ENCODE results near the gene ARL8B. TPM values are rescaled to one million over a fixed set of nuclear protein-coding genes. Genes with fewer than 3 reads are reported as not detected.

The ARL8B gene
- total and polyA plus RNA-seq, 9 of the 15 experiments (the other 6 are each of a cell fraction or from before 2014, with no cell fraction given): 28.5 to 99.4 (median 77.2) TPM

DNA sequence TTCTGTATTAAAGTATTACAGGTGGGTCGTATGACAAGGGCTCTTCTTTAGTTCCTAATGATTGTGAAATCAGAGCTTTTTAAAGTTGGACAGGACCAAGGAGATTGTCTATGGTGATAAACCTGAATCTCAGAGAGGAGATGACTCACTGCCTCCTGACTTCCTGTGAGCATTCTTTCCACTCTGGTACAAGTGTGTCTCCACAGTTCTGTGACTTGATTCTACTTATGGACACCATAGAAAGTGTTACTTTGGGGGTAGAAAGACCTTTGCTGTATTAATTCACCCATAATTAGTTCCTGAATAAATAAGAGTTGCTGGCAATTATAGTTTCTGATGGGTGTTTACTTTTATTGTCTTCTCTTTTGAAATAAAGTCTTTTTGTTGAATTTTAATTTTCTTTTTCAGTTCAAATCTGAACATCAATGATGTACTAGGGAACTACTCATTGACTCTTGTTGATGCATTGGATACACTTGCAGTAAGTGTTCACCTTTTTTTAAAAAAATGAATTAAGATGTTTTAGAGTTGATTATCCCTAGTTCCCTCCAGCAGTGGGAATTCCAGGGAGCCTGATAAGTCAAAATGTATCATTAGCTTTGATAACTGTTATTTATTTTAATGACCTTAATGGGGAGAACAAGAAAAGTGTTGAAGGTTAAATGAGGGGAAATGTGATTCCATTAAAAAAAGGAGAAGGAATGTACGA is 72.9 kb downstream of the ARL8B start (continued):
- TF ChIP-seq STAG1 (CRISPR knock-in tag; IDR thresholded peaks at IDR 0.05; ENCODE audit: borderline replicate concordance) (no peak), TAF7 (tag; IDR thresholded peaks at IDR 0.05) (no peak), NCOR1 (IDR thresholded peaks at IDR 0.05) (0 out of 2 replicates have a peak, but pooled peaks have one; percentile 42), PBX2 (CRISPR knock-in tag; IDR thresholded peaks at IDR 0.05; ENCODE audit: low read depth) (no peak), PBX2 (tag; conservative IDR thresholded peaks at IDR 0.05; ENCODE audit: low read depth) (0 out of 2 replicates have a peak, but pooled peaks have one; percentile 8), SMARCE1 (IDR thresholded peaks at IDR 0.05) (peak; percentile 98), BRF1 (IDR thresholded peaks at IDR 0.05; ENCODE audit: borderline replicate concordance, extremely low read depth, insufficient read length) (no peak), MYNN (IDR thresholded peaks at IDR 0.05) (no peak), MYNN (CRISPR knock-in tag; IDR thresholded peaks at IDR 0.05) (no peak), RFX1 (IDR thresholded peaks at IDR 0.05) (no peak), ATF7 (IDR thresholded peaks at IDR 0.05) (peak; percentile 81), SMARCA4 (IDR thresholded peaks at IDR 0.05) (peak; percentile 97), ZNF41 (CRISPR knock-in tag; conservative IDR thresholded peaks at IDR 0.05) (no peak), ETS1 (conservative IDR thresholded peaks at IDR 0.05; ENCODE audit: control insufficient read depth, low read depth, low read length) (no peak), BHLHE40 (IDR thresholded peaks at IDR 0.05; ENCODE audit: low read length) (peak; percentile 57; the same call in 1 of the 2 replicates), ZNF655 (CRISPR knock-in tag; IDR thresholded peaks at IDR 0.05) (no peak), KDM1A (IDR thresholded peaks at IDR 0.05) (peak; percentile 99), IFI16 (CRISPR knock-in tag; IDR thresholded peaks at IDR 0.05) (no peak), RBM39 (optimal IDR thresholded peaks at IDR 0.05; ENCODE audit: low read depth, low read length) (no peak)
- TF ChIP-seq, protein P1, sequence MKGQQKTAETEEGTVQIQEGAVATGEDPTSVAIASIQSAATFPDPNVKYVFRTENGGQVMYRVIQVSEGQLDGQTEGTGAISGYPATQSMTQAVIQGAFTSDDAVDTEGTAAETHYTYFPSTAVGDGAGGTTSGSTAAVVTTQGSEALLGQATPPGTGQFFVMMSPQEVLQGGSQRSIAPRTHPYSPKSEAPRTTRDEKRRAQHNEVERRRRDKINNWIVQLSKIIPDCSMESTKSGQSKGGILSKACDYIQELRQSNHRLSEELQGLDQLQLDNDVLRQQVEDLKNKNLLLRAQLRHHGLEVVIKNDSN (CRISPR knock-in tag; IDR thresholded peaks at IDR 0.05): no peak

Data from K562 (cell line).